Neural cell (in vitro differentiated cells): ENCODE measurements around the gene RAPGEF3. TPM values are rescaled to one million over a fixed set of nuclear protein-coding genes. Genes with fewer than 3 reads are reported as not detected.

Experiments
- H2AFZ ChIP-seq: fragments of 200-600, 300-800 bp; sonication (generic), shearing (Covaris generic); 2 replicates; pipeline ENCODE4 v1.6.0; 2014; ENCODE audit warnings: low read depth, mild to moderate bottlenecking, antibody characterized with exemption, low read length, moderate library complexity
- H3F3A ChIP-seq: fragments of 200-600 bp; shearing (Covaris generic); 2 replicates; pipeline ENCODE4 v1.6.1; 2016; ENCODE audit warnings: mild to moderate bottlenecking, moderate library complexity, mixed read lengths, antibody characterized with exemption, low read length; ENCODE audit not compliant: insufficient read depth, poor library complexity, severe bottlenecking
- H3K27ac ChIP-seq: fragments of 200-600, 300-800 bp; sonication (generic), shearing (Covaris generic); 2 replicates; pipeline ENCODE4 v1.5.1; 2014; ENCODE audit warnings: mild to moderate bottlenecking, low read length, moderate library complexity
- H3K27me3 ChIP-seq: fragments of 300-800, 200-600 bp; sonication (generic), shearing (Covaris generic); 2 replicates; pipeline ENCODE4 v1.6.0; 2014; ENCODE audit warnings: mild to moderate bottlenecking, low read depth, low read length, moderate library complexity; ENCODE audit not compliant: insufficient read depth
- H3K36me3 ChIP-seq: fragments of 300-800, 200-600 bp; sonication (generic), shearing (Covaris generic); 2 replicates; pipeline ENCODE4 v1.5.1; 2014; ENCODE audit warnings: mild to moderate bottlenecking, antibody characterized with exemption, low read length, moderate library complexity; ENCODE audit not compliant: insufficient read depth
- H3K4me2 ChIP-seq: fragments of 300-800, 200-600 bp; sonication (generic), shearing (Covaris generic); 2 replicates; pipeline ENCODE4 v1.6.0; 2014; ENCODE audit warnings: mild to moderate bottlenecking, low read length
- H3K4me3 ChIP-seq: fragments of 300-800, 200-600 bp; sonication (generic), shearing (Covaris generic); 2 replicates; pipeline ENCODE4 v1.5.1; 2014; ENCODE audit warnings: mild to moderate bottlenecking, low read length, moderate library complexity
- H3K79me2 ChIP-seq: fragments of 200-600 bp; shearing (Covaris generic); replicated peaks from 2 replicates; pipeline ENCODE4 v1.6.0; 2014; ENCODE audit warnings: mild to moderate bottlenecking, low read length, moderate library complexity; ENCODE audit not compliant: insufficient read depth
- H3K9ac ChIP-seq: fragments of 300-800, 200-600 bp; sonication (generic), shearing (Covaris generic); 2 replicates; pipeline ENCODE4 v1.6.1; 2016; ENCODE audit warnings: mild to moderate bottlenecking, low read length, mixed read lengths
- H3K9me2 ChIP-seq: fragments of 200-600 bp; shearing (Covaris generic); 2 replicates; pipeline ENCODE4 v1.6.1; 2016; ENCODE audit warnings: mild to moderate bottlenecking, low read length, mixed read lengths; ENCODE audit not compliant: insufficient read depth
- H3K9me3 ChIP-seq: fragments of 200-600, 300-800 bp; sonication (generic), shearing (Covaris generic); 2 replicates; pipeline ENCODE4 v1.6.1; 2016; ENCODE audit warnings: mild to moderate bottlenecking, mixed run types, low read length, moderate library complexity, mixed read lengths
- H4K20me1 ChIP-seq: fragments of 200-600 bp; shearing (Covaris generic); 2 replicates; pipeline ENCODE4 v1.6.1; 2016; ENCODE audit warnings: mild to moderate bottlenecking, mixed run types; ENCODE audit not compliant: insufficient read depth
- CTCF ChIP-seq: fragments of 450-650 bp; IDR thresholded peaks from 2 replicates; pipeline ENCODE4 v1.5.1; 2014; ENCODE audit warnings: antibody characterized with exemption, mild to moderate bottlenecking, moderate library complexity; ENCODE audit not compliant: poor library complexity, severe bottlenecking
- EP300 ChIP-seq: fragments of 450-650 bp; conservative IDR thresholded peaks from 2 replicates; pipeline ENCODE4 v1.6.1; 2014; ENCODE audit warnings: antibody characterized with exemption, mild to moderate bottlenecking, moderate library complexity; ENCODE audit not compliant: poor library complexity, severe bottlenecking
- EZH2 ChIP-seq: fragments of 200-600, 300-800 bp; shearing (Covaris generic), sonication (generic); IDR thresholded peaks from 2 replicates; pipeline ENCODE4 v1.6.1; 2014; ENCODE audit warnings: antibody characterized with exemption, low read length, borderline replicate concordance, mild to moderate bottlenecking; ENCODE audit not compliant: insufficient read depth, poor library complexity, severe bottlenecking
- MXI1 ChIP-seq: fragments of 450-650 bp; conservative IDR thresholded peaks from 2 replicates; pipeline ENCODE4 v1.6.1; 2014; ENCODE audit warnings: antibody characterized with exemption, mild to moderate bottlenecking; ENCODE audit not compliant: poor library complexity, severe bottlenecking
- POLR2AphosphoS5 ChIP-seq: IDR thresholded peaks from 2 replicates; pipeline ENCODE4 v1.6.1; 2012
- RAD21 ChIP-seq: fragments of 450-650 bp; conservative IDR thresholded peaks from 2 replicates; pipeline ENCODE4 v1.6.1; 2014; ENCODE audit warnings: antibody characterized with exemption, mild to moderate bottlenecking, moderate library complexity
- REST ChIP-seq: IDR thresholded peaks from 2 replicates; pipeline ENCODE4 v1.6.1; 2012; ENCODE audit warnings: borderline replicate concordance
- SMC3 ChIP-seq: fragments of 450-650 bp; conservative IDR thresholded peaks from 2 replicates; pipeline ENCODE4 v1.6.1; 2014; ENCODE audit warnings: antibody characterized with exemption, mild to moderate bottlenecking, moderate library complexity; ENCODE audit not compliant: poor library complexity
- TAF1 ChIP-seq: IDR thresholded peaks from 2 replicates; pipeline ENCODE4 v1.6.1; 2012; ENCODE audit warnings: low read depth
- polyA plus RNA-seq: library from polyadenylated mRNA; depleted of rRNA; stranded (reverse); fragments of >200 nt; gene quantifications from 2 replicates; pipeline ENCODE4 v1.2.3, GENCODE V29; 2014

The RAPGEF3 gene
- polyA plus RNA-seq, 1 donor from 2014 or later: 1.5 TPM

- Histone ChIP-seq H3K27ac (no peak overlapping the region), H3K4me3 (no peak overlapping the region), H3K9ac (no peak overlapping the region), H3F3A (no peaks in the 10 kb centered on the region), H3K36me3 (no peaks in the 10 kb centered on the region), H3K27me3 (no peaks in the 10 kb centered on the region), H2AFZ (no peak overlapping the region), H3K79me2 (no peaks in the 10 kb centered on the region), H4K20me1 (no peaks in the 10 kb centered on the region), H3K4me2 (no peak overlapping the region), H3K9me3 (no peaks in the 10 kb centered on the region), H3K9me2 (no peaks in the 10 kb centered on the region)
- TF ChIP-seq CTCF (no peak), EZH2 (no peak), TAF1 (no peak), REST (no peak), MXI1 (no peak), EP300 (no peak), POLR2AphosphoS5 (no peak), RAD21 (no peak), SMC3 (no peak)
Measured at GRCh38 chr12:47722941-47723631, 35.6 kb downstream of the RAPGEF3 start.

GRCh38 chr12:47722136-47722834, 36.4 kb downstream of the RAPGEF3 start:
- H3K9ac ChIP-seq: no peak overlapping the region
- H3K27me3 ChIP-seq: no peaks in the 10 kb centered on the region
- H3K4me2 ChIP-seq: no peak overlapping the region
- no peak overlapping the region for H3K4me3 ChIP-seq
- H3K9me2 ChIP-seq: no peaks in the 10 kb centered on the region
- H3K9me3 ChIP-seq: no peaks in the 10 kb centered on the region
- no peaks in the 10 kb centered on the region for H3F3A ChIP-seq
- no peaks in the 10 kb centered on the region for H3K36me3 ChIP-seq
- H4K20me1 ChIP-seq: no peaks in the 10 kb centered on the region
- H3K27ac ChIP-seq: no peak overlapping the region
- H3K79me2 ChIP-seq: no peaks in the 10 kb centered on the region
- TF ChIP-seq TAF1 (no peak), SMC3 (no peak), EP300 (no peak)
- no peak overlapping the region for H2AFZ ChIP-seq
